Hematopoietic multipotent progenitor cell treated with erythropoietin and hydrocortisone succinate and interleukin-3 and kit ligand, for 4 days (in vitro differentiated cells): Measurements from ENCODE around the gene FNIP1.
"Not testable (repeated sequence)": the region's sequence is repeated elsewhere in the genome, so short reads cannot be mapped to it uniquely, and the experiment has no call there.

Experiments
- DNase-seq: peaks from one replicate; pipeline ENCODE4 v3.0.0-alpha.2; 2015

FNIP1 gene

GRCh38 chr5:131595088-131596033, 201.5 kb downstream of the FNIP1 start:
- no peak for DNase-seq

DNA sequence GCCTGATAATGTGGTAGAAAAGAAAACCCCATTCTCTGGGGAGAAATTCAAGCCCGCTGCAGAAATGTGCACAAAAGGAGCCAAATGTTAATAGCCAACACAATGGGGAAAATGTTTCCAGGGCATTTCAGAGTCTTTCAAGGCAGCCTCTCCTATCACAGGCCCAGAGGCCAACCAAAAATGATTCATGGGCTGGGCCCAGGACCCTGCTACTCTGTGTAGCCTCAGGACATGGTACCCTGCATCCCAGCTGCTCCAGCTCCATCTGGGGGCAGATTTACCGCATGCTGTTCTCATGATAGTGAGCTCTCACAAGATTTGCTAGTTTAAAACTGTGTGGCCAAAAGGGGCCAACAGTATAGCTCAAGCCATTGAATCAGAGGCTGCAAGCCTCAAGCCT, 202.9 kb downstream of the FNIP1 start:
- DNase-seq = no peak

DNA sequence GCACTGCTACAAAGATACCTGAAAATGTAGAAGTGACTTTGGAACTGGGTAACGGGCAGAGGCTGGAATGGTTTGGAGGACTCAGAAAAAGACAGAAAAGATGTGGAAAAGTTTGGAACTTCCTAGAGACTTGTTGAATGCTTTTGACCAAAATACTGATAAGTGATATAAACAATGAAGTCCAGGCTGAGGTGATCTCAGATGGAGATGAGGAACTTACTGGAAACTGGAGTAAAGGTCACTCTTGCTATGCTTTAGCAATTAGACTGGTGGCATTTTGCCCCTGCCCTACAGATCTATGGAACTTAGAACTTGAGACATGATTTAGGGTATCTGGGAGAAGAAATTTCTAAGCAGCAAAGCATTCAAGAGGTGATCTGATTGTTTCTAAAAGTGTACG, 203.4 kb downstream of the FNIP1 start:
- DNase-seq = not testable (repeated sequence)
